LHCN-M2 (cell line): ENCODE results near the gene IGF2R. TPM values are rescaled to one million over a fixed set of nuclear protein-coding genes. Genes with fewer than 3 reads are reported as not detected.
"Not testable (repeated sequence)": the region's sequence is repeated elsewhere in the genome, so short reads cannot be mapped to it uniquely, and the experiment has no call there.

Experiments used
- DNase-seq: peaks from one replicate; pipeline ENCODE4 v3.0.0-alpha.2; 2012; ENCODE audit warnings: low read depth
- total RNA-seq: library from RNA; depleted of rRNA; stranded (reverse); fragments of >200 nt; gene quantifications from 2 replicates; pipeline ENCODE4 v1.2.3, GENCODE V29; 2014

The IGF2R gene
- total RNA-seq, 1 experiment from 2014 or later = 50.5 TPM

DNA sequence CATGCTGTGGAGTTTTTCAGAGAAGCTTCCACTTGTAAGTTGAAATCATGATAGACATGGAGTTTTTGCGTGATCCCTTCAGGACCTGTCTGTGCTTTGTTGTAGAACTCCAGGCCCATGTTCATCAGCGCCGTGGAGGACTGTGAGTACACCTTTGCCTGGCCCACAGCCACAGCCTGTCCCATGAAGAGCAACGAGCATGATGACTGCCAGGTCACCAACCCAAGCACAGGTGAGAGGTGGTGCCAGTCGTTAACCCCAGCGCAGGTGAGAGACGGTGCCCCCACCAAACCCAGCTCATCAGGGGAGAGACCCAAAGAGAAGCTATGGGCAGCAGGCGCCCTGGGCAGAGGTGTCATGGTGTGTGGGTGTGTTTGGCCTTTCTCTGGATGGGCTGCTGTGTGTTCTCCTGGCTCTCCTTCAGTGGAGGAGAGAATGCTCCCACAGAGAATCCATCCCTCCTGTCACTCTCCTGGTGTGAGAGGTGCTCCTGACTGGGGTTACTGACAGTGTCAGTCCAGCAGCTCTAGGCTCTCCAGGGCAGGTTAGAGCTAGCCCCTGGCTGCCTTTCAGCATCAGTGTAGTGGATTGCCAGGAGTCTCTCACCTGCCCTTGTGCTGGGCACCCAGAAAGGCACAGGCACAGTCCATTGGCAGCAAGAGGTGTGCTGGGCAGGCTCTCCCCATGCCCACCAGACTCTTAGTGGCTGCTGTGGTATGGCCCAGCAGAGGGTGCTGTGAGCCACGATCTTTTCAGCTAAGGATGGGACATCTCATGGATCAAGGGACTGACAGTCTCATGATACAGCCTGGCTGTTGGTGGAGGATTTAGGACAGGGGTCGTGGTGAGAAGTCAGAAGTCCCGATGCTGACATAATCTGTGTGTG lies 103.2 kb downstream of the IGF2R start:
- no peak for DNase-seq

DNA sequence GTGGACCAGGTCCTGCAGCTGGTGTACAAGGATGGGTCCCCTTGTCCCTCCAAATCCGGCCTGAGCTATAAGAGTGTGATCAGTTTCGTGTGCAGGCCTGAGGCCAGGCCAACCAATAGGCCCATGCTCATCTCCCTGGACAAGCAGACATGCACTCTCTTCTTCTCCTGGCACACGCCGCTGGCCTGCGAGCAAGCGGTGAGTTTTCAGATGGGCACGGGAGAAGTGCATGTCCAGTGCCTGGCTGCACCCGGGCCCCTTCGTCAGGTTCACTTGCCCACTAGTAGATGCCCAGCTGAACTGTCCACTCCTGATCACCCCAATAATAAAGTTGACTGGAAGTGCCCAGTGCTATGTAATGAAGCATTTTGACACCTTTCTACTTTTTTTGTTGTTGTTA lies 104.4 kb downstream of the IGF2R start:
- DNase-seq = no peak

- DNase-seq = no peak
Observed at GRCh38 chr6:160076009-160076408, 107.1 kb downstream of the IGF2R start.

GRCh38 chr6:160077024-160077423 lies 108.1 kb downstream of the IGF2R start:
- DNase-seq = no peak

GRCh38 chr6:160077526-160077925 lies 108.6 kb downstream of the IGF2R start:
- DNase-seq = no peak

DNA sequence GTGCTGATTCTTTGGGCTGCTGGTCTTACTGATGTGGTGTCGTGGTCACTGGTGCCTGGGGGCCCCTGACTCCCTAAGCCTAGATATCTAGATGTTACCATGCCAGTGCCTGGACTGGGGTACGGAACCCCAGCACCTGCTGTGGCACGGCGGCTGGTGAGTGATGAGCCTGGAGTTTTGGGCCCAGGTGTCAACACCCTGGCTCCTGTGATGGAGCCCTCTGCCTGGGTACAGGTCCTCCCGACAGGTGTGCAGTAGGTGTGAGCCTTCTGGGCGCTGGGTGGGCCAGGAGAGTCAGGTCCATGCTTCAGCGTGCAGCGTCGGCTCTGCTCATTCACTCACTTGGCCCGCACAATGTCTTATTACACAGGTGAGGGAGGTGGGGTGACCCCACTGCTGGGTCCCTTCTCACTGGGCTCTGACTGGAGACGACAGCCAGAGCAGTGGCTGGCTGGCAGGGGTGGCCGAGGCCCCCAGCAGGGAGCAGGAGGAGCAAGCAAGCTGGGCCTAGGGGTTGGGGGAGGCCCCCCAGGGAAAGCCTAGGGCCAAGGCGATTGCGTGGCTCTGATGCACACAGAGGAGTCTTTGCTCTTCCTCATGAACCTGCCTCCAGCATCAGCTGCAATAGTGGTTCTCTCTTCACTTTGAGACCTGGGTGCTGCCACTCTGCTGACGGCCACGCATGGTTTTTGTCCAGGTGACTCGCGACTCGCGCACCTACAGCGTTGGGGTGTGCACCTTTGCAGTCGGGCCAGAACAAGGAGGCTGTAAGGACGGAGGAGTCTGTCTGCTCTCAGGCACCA lies 110.2 kb downstream of the IGF2R start:
- DNase-seq = no peak

- DNase-seq = no peak
Observed at GRCh38 chr6:160079686-160080043, 110.8 kb downstream of the IGF2R start.

- DNase-seq = no peak
Observed at GRCh38 chr6:160080097-160080496, 111.2 kb downstream of the IGF2R start.

DNA sequence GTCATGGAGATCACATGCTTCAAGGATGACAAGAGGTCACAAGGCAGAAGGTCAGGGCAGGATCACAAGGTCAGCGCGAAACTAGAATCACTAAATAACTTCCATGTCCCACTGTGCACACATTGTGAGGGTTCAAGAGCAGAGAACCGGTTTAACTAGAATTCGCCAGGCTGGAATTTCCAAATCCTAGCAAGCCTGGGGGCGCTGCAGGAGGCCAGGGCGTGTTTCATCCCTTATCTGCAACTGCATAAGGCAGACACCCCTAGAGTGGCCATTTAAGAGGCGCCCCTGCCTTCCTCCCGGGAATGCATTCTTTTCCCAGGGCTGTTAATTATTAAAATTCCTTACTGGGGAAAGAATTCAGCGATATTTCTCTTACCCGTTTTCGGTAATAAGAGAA lies 112.5 kb downstream of the IGF2R start:
- DNase-seq = no peak

DNA sequence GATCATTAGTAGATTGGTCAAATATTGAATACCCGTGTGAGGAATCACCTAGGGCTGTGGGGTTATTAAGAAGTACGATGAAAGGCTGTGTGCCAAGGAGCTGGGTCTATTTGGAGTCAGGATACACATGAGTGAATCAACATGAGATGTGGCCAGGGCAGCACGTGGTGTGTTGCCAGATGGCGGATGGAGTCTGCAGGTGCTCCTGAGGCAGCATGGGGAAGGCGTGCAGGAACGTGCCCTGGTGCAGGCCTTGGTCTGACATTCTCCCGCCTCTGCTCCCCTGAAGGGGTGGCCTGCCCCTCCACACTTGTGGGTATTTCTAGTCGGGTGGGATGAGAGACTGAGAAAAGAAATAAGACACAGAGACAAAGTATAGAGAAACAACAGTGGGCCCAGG lies 113.7 kb downstream of the IGF2R start:
- DNase-seq = no peak

- DNase-seq = no peak
Observed at GRCh38 chr6:160084198-160084776, 115.4 kb downstream of the IGF2R start.

- DNase-seq = no peak
Observed at GRCh38 chr6:160085226-160085625, 116.3 kb downstream of the IGF2R start.

GRCh38 chr6:160085713-160086505 lies 117.0 kb downstream of the IGF2R start:
- no peak for DNase-seq

DNA sequence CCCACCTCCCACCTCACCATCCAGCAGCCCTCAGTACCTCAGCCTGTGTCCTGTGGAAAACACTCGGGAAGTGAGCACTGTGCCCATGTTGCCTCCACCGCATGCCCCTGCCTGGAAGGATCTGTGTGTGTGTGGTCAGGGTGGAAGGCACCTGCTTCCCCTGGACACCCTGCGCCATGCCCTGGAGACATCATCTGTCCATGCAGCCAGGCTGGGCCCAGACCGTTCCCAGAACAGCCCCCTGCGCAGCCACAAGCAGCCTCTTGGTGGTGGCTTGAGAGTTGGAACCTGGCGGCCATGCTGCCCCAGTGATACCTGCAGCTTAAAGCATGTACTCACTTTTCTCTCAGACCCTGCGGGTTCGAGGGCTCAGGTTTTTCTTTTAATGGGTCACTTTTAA lies 117.9 kb downstream of the IGF2R start:
- no peak for DNase-seq

- DNase-seq = peak; percentile 74
Observed at GRCh38 chr6:160088069-160088783, 119.3 kb downstream of the IGF2R start.

GRCh38 chr6:160088784-160089533 lies 120.1 kb downstream of the IGF2R start:
- no peak for DNase-seq

GRCh38 chr6:160089534-160089897 lies 120.6 kb downstream of the IGF2R start:
- no peak for DNase-seq

- not testable (repeated sequence) for DNase-seq
Observed at GRCh38 chr6:160090442-160091239, 121.8 kb downstream of the IGF2R start.

GRCh38 chr6:160092176-160092575 lies 123.3 kb downstream of the IGF2R start:
- DNase-seq = not testable (repeated sequence)
